Activated CD4-positive, alpha-beta T cell treated with anti-CD3 and anti-CD28 coated beads, Interleukin-2, amount 50 U/mL, for 48 hours (primary cell): ENCODE data around the gene MYO1B.

Experiments
- DNase-seq, 2 experiments: peaks; one replicate each; pipeline ENCODE4 v3.0.0-alpha.2; 2020

Gene MYO1B

DNA sequence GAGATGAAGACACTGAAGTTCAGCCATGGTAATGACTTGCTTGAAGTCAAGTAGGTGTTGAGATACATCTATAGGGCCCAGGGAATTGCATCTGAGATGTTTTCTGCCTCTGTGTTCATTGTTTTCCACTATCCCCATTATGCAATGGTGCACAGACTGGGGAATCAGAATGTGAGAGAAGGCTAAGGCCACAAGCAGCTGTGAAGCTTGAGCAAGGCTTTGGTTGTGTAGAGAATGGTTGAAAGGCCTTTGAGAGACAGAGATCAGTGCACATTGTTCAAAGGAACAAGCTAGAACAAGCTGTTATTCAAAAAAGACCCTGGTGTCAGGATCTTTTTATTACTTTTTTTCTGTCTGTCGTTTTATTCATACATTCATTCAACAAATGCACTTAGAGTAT, 82.3 kb downstream of the MYO1B start:
- DNase-seq, result no peak

DNA sequence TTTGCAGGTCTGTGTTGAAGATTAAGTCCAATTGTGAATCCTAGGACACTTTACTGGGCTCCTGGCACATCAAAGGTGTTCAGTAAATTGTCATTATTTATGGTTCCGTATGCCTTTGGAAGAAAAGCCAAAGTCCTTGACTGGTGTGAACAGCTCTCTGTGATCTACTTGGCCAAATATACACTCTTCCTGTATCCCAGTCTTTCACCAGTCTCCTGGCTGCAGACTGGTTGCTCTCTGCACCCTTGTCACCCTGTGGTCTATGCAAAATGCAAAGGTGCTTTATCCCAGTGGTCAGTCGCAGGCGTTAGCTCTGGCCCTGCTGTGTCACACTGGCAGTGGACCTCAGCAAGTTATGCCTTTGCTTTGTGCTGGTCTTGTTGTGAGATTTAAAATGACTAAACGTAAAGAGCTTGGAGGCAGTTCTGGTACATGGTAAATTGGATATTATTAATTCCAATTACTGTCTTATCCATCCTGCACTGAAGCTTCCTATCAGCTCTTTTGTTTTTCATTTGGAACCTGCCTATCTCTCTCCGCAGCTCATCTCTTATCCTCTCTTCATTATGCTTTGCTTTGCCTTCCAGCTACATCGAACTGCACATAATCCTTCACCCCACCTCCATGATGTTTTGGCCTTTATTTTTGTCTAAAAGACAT, 83.1 kb downstream of the MYO1B start:
- no peak for DNase-seq

DNA sequence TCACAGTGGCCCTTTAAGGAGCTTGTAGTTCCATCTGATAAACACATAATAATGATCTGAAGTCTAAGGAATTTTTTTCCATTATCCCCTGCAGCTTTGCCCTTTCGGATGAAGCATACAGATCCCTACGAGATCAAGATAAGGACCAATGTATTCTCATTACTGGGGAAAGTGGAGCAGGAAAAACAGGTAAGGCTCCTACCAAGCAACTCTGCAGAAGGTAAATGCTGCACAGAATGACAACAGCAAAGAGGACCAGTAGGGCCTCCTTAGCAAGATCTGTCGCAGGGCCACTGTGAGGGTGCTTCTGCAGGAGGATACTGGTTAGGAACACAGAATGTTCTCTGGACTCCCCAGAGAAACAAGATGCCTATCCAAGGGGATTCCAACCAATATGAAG, 84.6 kb downstream of the MYO1B start:
- no peak for DNase-seq

DNA sequence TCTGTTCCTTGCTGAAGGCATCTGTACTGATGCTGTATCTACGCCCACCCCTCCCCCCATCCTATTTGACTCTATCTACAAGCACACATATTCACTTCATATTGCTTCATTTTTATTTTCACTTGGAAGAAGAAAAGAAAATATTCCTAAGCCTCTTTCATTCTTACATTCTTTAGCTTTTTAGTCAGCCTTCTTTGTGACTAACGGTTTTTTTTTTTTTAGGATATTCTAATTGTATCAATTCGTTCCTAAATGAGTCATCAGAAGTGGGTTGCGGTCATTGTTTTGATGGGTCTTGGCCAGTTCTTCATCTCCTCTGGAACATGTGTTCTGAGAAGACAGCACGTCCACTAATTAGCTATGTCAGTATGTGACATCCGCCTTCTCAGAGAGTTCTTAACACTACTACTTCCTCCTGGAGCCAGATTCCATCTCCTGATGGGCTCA, 88.7 kb downstream of the MYO1B start:
- DNase-seq, result no peak

DNA sequence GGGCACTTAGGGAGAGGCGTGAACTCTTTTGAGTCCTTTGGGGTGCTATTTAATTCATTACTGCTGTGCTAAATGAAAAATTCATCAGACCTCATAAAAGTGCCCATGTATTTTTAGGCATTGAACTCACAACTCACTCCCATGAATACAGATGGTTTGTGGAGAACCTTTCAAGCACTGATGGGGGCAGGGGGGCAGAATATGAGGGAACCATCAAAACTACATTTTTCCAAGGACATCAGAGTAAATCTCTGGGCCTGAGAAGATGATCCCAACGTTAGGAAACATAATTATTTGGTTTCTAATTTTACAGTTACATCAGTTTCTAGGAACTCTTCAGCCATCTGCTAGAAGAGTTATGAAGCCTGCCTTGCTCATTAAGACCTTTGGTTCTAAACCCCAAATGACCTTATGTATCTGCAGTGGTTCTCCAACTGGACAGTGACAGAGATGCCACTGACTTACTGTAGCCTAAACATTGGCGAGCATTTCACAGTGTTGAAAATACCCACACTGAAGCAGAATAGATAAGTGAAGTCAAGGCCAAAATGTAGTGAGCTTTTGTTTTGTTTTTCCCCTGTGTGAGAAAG, 90.8 kb downstream of the MYO1B start:
- DNase-seq, result no peak

DNA sequence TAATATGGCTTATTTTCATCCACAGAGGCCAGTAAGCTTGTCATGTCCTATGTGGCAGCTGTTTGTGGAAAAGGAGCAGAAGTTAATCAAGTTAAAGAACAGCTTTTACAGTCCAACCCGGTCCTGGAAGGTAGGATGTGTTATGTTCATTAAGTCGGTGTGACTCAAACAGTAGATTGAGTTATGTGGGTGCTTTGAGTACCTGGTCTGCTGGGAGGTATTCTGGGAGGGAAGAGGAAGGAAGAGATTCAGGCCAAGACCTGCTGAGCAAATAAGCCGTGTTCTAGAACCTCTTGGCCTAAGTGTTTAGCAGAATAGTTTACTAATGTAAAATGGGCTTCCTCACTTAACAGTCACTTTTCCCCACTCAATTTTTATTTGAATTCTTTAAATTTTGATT, 96.2 kb downstream of the MYO1B start:
- DNase-seq, result no peak

DNA sequence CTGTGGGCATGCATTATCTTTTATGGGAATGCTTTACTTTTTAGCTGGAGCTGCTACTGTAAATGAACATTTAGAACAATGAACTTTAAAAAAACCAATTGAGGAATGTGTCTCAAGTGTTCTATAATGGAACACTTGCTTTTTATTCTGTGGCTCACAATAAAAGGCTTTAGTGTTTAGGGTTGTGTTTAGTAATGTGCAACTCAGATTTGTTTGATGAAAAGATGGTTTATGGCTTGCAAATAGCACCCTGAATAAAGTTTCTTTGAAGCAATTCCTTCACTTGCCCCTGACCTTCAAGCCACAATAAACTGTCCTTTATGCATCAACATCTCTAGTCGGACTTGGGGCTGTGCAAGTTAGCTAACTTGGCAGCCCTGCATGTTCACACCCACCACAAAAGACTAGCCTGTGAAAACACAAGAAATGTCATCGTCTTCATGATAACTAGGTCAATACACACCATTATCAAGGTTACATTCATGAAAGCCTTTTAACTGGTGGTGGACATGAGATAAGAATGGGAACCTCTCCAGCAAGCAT, 98.7 kb downstream of the MYO1B start:
- no peak for DNase-seq

DNA sequence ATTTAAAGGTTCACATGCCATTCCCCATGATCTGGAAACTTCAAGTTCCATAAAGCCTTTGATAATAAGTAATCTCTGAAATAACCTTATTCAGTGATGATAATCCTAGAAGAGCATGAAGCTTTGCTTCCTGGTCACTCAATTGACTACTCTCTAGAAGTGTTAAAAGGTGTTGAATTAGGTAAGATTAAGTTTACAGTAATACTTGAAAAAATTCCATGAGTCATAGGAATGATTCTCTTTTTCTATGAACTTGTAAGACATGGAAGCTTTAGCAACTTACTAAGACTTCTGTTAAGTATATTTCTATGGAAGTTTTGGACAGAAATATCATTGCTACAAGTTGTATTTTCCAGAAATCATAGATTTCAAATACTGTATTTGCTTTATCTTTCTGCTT, 100.6 kb downstream of the MYO1B start:
- DNase-seq, result no peak

DNA sequence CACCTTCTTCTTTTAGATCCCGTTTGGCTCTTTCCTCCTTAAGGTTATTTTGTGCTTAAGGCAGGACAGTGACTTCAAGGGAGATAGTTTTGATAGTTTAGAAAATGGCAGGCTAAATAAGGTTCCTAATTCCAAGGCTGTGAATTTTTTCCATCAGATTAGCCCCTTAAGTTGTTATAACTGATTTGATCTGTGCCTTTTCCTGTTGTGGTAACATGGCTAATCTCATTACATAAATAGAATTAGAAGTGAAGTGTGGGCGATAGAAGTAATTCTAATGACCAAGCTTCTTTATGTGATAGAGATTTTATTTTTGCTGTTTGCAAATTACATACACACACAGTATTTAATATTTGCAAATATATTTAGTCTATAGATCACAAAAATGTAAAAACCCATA, 102.0 kb downstream of the MYO1B start:
- DNase-seq, result no peak

DNA sequence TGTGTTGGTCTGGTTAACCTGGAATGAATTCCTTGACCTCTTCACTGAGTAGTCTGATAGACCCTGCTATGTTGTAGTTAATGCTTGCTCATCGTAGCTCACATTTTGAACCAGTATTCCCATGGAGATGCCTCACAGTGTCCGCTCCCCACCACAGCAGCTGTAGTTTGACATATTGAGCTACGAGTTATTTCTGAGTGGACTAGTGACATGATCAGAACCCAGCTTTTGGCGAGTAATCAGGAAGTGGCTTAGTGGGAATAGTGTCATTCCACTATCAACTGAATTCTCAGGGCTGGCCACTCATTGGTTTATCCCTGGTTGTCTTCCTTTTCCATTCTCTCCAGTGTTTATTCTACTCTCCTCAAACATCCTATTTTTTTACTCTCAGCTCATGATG, 102.7 kb downstream of the MYO1B start:
- no peak for DNase-seq

DNA sequence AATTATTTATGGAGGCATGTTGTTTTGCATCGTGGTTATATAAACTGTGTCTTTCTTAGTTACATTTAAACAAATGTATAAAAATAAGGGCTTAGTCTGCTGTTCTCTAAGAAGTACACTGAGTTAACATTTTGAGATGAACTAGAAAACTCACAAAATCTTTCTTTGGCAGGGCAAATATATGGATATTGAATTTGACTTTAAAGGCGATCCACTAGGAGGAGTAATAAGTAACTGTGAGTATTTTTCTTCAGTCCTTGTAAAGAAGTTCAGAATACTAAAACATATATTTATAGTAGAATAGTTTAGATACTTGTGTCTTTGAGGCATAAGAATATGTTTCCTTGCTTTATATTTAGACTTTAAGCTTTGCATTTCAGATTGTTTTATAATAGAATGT, 104.8 kb downstream of the MYO1B start:
- no peak for DNase-seq

DNA sequence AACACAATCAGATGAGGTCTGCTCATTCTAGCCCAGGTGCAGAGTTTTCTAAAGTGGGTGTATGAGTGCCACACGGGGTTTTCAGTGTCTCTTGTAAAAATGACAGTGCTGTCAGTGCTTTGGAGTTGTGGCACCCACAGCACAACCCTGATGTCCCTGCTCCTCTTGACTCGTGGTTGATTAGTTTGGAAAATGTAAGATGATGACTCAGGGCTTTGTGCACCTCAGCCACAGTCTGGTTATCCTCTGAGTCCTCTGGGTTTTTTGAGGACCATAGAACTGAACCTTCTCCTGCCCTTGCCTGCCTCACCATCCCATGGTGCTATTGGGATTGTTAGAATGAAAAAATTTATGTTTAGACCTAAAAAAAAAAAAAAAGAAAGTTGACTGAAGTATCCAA, 105.6 kb downstream of the MYO1B start:
- DNase-seq, result no peak

DNA sequence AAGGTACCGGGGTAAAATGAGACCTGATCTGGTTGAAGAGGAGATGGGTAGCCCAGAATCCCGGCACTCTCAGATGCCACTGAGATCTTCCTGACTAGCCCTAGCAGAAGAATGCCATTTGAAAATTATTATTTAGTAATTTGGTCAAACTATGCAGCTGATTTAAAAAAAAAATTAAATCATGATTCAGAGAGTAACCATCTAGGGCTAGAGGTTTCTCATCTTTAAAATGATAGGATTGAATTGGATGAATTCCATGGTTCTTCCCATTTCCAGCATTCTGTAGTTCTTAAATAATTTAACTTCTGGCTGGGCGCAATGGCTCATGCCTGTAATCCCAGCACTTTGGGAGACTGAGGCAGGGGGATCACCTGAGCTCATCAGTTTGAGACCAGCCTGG, 106.1 kb downstream of the MYO1B start:
- DNase-seq, result no peak

DNA sequence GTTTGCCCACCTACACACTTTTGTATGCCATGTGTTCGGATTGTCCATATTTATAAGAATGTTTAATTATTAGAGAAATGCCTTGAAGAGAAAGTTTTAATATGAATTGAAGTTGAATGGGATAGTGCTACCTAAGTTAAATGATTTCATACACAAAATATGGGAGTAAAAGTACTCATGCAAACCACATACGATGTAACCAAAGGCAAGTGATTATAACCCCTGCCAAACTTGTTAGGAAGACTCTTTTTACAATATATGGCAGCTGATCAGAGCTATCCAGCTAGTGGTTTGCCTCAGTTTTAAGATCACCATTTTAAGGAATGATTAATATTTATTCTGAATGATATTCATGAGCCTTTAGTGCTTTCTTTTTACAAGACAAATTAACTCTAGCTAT, 106.7 kb downstream of the MYO1B start:
- no peak for DNase-seq

DNA sequence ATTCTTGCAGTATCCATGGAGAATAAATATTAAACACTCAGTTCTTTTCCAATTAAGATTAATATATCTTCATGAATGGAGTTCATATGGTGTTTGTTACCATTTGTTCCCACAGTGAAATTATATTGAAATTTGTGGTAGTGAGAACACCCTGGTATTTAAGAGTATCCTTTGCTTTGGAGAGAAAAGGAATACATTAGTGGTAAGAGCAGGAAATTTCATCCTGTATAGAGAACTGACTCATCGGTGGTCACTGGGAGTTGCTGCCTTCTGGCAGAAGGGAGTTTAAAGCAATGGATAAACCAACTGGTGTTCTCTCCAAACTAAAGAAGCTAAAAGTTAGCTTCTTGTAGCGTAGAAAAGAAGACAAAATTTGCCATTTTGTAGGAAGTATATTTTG, 107.3 kb downstream of the MYO1B start:
- no peak for DNase-seq

DNA sequence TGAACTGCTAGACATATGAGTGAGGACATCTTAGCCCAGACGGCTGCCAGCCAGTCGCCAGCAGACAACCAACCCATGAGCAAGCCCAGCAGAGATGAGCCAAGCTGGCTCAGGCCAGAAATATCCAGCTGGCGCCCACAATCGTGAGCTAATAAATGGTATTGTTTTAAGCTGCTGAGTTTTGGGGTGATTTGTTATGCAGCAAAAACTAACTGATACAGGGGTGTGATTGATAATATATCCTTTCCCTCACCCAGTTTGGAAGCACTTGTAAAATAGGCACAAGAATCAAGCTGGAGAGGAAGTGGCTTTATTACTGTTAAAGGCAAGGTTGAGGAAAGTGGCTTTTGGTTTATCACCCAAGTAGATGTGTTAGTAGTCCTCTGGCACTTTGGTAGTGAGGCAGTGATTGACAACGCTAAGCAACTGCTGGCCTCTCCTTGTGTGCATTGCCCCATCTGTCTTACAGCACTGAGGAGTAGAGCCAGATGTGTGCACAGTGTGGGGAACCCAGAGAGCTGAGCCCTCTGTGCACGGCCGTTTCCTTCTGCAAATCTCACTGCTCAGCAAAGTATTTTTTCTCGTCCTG, 110.1 kb downstream of the MYO1B start:
- no peak for DNase-seq

DNA sequence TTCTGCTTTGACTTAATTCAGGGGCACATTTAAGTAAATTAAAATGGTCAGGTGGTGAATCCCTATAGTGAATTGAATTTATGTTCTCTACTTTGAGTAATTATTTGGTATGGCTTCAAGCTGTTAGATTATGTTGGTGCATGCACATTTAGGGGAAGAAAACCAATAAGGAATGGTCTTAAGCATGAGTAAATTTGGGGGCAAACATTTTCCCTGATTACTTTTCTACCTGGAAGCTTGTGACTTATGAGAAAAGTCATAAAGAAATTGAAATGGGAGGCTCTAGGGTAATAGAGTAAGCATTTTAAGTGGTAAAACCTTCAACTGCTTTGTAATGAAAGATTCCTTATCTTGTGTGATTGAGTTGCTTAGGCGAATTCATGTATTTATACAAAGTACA, 112.5 kb downstream of the MYO1B start:
- DNase-seq, result no peak

DNA sequence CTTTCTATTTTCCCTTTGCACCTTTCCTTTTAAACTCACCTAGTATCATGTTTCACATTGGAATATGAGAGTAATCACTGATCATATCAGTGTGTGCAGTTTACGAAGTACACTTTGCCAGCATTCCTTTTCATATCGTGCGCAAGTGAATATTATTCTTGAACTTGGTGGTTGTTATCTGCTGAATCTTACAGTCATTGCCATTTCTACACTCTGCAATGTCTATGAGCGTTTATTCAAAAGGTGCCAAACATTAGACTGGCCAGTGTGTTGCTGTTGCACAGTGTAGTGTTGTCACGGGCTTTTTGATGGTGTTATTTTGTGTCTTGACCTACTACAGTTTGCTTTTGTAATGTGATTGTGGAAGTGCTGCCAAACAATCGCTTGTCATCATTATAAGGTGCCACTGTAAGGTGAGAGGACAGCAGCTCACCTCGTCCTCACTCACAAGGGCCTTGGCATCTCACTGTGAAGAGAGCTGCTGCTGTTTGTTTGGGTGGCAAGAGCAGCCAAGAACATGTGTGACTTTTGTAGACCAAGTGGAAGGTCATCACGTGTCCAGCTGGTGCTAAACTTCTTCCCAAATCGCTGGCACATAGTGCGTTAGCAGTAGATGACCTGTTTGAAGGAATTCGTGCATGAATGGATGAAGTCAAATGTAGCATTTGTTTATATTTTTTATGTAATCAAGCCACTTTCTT, 113.3 kb downstream of the MYO1B start:
- no peak for DNase-seq

DNA sequence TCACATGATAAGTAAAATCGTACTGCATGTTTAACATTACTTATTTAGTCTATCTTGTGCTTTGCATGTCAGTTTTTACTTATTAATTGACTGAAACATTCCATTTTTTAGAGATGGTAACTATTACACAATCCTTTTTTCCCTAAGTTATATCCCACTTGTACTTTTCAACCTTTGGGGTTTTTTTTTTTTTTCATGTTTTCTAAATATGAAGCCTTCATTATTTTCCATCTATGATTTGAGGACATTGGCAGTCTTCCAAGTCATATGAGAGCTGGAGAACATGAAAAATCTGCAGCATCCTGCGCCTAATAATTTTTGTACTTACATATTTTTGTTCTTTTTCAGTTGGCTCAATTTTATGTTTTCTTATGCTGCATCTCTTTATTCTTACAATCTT, 113.9 kb downstream of the MYO1B start:
- no peak for DNase-seq

DNA sequence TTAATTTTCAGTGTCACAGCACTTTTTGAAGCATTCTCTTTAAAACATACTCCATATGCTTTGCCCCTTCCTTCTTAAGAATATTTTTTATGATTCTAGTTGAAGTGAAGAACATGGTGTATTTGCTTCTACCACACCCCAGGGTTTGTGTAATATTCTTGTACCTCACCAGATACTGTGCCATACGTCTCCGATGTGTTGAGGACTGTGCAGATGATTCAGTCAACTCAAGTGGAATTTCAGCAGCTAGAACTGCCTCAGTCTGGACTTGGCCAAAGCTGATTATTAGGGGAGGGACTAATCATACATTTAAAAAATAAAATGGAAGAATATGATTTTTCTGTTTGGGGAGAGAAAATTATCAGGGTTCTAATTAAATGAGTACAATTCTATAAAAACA, 115.7 kb downstream of the MYO1B start:
- no peak for DNase-seq

DNA sequence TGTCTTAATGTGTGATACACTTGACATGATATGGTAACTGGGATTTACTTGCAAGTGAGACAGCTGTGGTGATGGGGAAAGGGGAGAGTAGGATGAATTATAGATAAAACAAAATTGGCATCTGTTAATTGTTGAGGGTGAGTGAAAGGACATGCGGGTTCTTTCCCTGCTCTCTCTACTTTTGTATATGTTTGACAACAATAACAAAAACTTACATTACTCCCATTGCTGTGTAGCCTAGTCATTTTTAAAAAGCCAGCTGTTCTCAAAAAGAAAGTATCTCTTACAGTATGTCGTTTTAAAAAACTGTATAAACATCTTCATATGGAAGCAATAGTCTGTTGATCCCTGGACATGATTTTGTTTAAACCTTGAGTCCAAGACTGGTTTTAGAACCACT, 117.6 kb downstream of the MYO1B start:
- no peak for DNase-seq

DNA sequence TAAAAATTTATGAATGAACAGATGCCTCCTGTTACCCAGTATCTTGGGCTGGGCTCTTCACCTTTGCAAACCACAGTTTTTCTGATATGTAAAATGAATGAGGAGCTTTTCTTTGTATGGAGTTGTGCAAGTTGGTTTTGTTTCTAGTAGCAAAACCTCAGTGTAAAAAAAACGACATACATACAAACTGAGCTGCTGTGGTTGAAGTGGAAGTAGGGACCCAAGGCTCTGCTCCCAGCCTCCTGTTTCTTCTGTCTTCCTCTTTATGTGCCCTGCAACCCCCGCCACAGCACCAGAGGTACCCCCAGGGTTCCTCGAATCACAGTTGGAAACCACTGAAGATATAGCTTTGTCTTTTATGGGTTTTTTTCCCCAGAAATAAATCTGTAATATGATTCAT, 118.1 kb downstream of the MYO1B start:
- no peak for DNase-seq

DNA sequence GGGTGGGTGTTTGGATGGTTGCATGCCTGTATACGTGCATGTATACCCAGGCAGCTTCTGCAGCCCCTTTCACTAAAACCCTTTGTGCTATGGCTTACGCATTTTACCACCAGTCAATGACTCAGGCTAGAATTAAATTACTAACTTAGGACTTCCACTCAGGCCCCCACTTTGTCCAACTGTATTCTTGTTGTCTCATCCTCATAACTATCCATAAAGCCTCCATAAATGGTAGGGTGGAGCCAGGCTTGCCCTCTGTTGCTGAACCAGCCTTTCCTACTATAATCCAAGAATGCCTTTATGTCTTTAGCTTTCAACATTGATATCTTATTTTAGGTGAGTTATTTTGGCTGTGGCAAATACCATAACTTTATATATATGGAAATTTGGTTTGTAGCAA, 119.9 kb downstream of the MYO1B start:
- no peak for DNase-seq

DNA sequence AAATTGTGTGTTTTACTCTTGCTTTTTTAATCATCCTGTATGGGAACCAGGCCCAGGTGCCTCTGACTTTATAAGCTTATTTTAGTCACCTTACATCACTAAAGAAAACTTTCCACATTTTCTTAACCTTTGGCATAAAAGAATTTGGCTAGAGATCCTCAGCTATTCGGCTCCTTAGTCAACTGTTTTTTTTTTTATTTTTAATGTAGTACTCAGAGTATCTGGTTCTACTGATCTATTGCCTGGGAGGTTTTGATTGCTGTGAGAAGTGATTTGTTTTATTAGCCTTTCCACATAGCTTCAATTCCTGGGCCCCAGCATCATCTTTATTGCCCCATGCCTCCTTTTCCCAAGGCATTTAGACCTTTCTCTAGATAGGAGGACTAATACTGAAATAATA, 121.0 kb downstream of the MYO1B start:
- DNase-seq, result no peak
